ENCODE results near the gene PARPBP. TPM values are rescaled to one million over a fixed set of nuclear protein-coding genes. Genes with fewer than 3 reads are reported as not detected.
"Not testable (repeated sequence)": the region's sequence is repeated elsewhere in the genome, so short reads cannot be mapped to it uniquely, and the experiment has no call there.

The PARPBP gene
- total RNA-seq, 3 donors from 2014 or later = 1.1 to 3.9 (median 2.3) TPM

DNA sequence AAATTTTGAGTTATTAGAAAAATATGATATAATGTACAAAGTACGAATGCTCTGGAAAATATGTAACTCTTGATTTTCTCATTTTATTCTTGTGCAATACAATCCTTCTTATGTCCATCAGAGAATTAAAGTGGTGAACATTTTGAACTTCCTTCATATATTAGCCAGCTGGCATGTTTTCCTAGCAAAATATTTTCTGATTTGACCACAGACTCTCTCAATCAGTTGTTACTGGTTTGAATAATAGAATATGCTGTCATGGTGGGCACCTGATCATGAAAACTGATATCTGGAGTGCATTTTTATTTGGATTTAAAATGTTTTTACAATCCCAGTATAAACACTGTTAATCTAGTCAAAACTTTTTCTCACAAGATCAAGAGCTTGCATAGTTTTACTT is 24.2 kb downstream of the PARPBP start:
- DNase-seq (ENCODE audit: low spot score in 2 of 2) = no peak
- Histone ChIP-seq H3K36me3 (no peaks in the 10 kb centered on the region), H3K4me1 (no peaks in the 10 kb centered on the region), H3K27me3 (no peaks in the 10 kb centered on the region), H3K9me3 (no peaks in the 10 kb centered on the region), H3K27ac (no peak overlapping the region), H3K4me3 (no peak overlapping the region)
- intact Hi-C loops (cut with DNase I; ENCODE audit: low total_unique reads) = no loop called here
- TF ChIP-seq POLR2AphosphoS5 (IDR thresholded peaks at IDR 0.05) = no peak
- TF ChIP-seq CTCF (IDR thresholded peaks at IDR 0.05) = no peak
- no peak for TF ChIP-seq POLR2A (IDR thresholded peaks at IDR 0.05)

DNA sequence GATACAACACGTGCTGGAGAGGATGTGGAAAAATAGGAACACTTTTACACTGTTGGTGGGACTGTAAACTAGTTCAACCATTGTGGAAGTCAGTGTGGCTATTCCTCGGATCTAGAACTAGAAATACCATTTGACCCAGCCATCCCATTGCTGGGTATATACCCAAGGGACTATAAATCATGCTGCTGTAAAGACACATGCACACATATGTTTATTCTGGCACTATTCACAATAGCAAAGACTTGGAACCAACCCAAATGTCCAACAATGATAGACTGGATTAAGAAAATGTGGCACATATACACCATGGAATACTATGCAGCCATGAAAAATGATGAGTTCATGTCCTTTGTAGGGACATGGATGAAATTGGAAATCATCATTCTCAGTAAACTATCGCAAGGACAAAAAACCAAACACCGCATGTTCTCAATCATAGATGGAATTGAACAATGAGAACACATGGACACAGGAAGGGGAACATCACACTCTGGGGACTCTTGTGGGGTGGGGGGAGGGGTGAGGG is 27.1 kb downstream of the PARPBP start:
- H3K4me1 ChIP-seq; H3K4me3 ChIP-seq; H3K27me3 ChIP-seq; H3K9me3 ChIP-seq; intact Hi-C loops (cut with DNase I; ENCODE audit: low total_unique reads); DNase-seq (ENCODE audit: low spot score in 2 of 2); H3K36me3 ChIP-seq; H3K27ac ChIP-seq: not testable (repeated sequence)

DNA sequence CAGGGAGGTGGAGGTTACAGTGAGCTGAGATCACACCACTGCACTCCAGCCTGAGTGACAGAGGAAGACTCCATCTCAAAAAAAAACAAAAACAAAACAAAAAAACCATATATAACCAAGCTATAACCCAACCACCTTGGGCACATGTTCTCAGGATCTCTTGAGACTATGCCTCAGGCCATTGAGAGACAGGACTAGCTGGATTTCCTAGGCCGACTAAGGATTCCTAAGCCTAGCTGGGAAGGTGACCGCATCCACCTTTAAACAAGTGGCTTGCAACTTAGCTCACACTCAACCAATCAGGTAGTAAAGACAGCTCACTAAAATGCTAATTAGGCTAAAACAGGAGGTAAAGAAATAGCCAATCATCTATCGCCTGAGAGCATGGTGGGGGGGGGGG is 35.2 kb downstream of the PARPBP start:
- H3K4me1 ChIP-seq; H3K36me3 ChIP-seq; DNase-seq (ENCODE audit: low spot score in 2 of 2); intact Hi-C loops (cut with DNase I; ENCODE audit: low total_unique reads); H3K27ac ChIP-seq; H3K9me3 ChIP-seq; H3K4me3 ChIP-seq; H3K27me3 ChIP-seq: not testable (repeated sequence)

- Histone ChIP-seq H3K9me3 (no peaks in the 10 kb centered on the region), H3K4me1 (no peaks in the 10 kb centered on the region), H3K4me3 (no peak overlapping the region), H3K27ac (no peak overlapping the region), H3K27me3 (no peaks in the 10 kb centered on the region), H3K36me3 (no peaks in the 10 kb centered on the region)
- TF ChIP-seq POLR2AphosphoS5 (IDR thresholded peaks at IDR 0.05) (no peak), CTCF (IDR thresholded peaks at IDR 0.05) (no peak), POLR2A (IDR thresholded peaks at IDR 0.05) (no peak)
- intact Hi-C loops (cut with DNase I; ENCODE audit: low total_unique reads) = no loop called here
- DNase-seq (ENCODE audit: low spot score in 2 of 2) = no peak
Measured at GRCh38 chr12:102163383-102163782, 43.4 kb downstream of the PARPBP start.

DNA sequence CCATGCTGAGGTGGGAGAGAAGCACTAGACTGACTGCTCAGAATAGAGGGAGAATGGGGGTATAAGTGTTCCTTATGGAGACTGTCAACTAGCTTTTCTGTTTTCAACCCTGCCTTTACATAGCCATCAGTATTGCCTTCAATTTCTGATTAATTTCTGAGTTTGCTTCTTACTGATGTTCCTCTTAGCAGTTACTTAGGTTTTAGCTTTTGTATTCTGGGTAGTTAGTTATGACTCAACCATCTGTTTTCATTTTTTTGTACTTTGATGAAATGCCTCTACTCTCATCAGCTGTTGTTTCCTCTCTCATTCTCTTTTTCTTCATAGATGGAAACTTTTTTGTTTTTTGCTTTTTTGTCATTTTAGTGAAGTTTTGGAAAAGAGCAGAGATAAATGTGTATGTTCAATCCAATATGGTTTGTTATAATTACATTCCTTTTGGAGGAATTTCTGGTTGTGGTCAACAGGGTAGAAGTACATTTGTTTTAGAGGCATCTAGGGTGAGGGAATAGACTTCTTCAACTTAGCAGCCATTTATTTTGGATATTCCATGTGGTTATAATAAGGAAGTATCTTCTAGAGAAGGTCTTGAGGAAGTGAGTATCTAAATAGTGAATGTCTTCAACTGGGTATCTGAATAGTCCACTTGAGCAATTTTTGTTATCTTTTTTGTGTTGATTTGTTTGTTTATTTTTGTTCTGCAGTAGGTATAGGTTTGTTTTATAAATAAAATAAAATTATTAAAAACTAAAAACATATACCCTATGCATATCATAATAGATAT is 48.0 kb downstream of the PARPBP start:
- H3K4me1 ChIP-seq = no peaks in the 10 kb centered on the region
- peak overlapping the region in 1 of 2 donors; percentile 28 for H3K27ac ChIP-seq
- H3K4me3 ChIP-seq = no peak overlapping the region
- intact Hi-C loops (cut with DNase I; ENCODE audit: low total_unique reads) = no loop called here
- H3K27me3 ChIP-seq = no peaks in the 10 kb centered on the region
- no peaks in the 10 kb centered on the region for H3K9me3 ChIP-seq
- no peaks in the 10 kb centered on the region for H3K36me3 ChIP-seq
- TF ChIP-seq POLR2A (IDR thresholded peaks at IDR 0.05) = no peak
- TF ChIP-seq POLR2AphosphoS5 (IDR thresholded peaks at IDR 0.05) = no peak
- TF ChIP-seq CTCF (IDR thresholded peaks at IDR 0.05) = no peak
- DNase-seq (ENCODE audit: low spot score in 2 of 2) = no peak

- no peak overlapping the region for H3K27ac ChIP-seq
- no peaks in the 10 kb centered on the region for H3K27me3 ChIP-seq
- TF ChIP-seq POLR2AphosphoS5 (IDR thresholded peaks at IDR 0.05) (no peak), POLR2A (IDR thresholded peaks at IDR 0.05) (no peak), CTCF (IDR thresholded peaks at IDR 0.05) (peak in 2 of 3 donors; percentile 38 to 44)
- intact Hi-C loops (cut with DNase I; ENCODE audit: low total_unique reads) = no loop called here
- H3K4me1 ChIP-seq = no peaks in the 10 kb centered on the region
- no peaks in the 10 kb centered on the region for H3K9me3 ChIP-seq
- DNase-seq (ENCODE audit: low spot score in 2 of 2) = no peak
- no peaks in the 10 kb centered on the region for H3K36me3 ChIP-seq
- H3K4me3 ChIP-seq = no peak overlapping the region
Measured at GRCh38 chr12:102169922-102170621, 50.1 kb downstream of the PARPBP start.
